OCI-M2 (cell line): Measurements from ENCODE around the gene ARFIP1.
"Not testable (repeated sequence)": the region's sequence is repeated elsewhere in the genome, so short reads cannot be mapped to it uniquely, and the experiment has no call there.

ENCODE experiments used
- DNase-seq: peaks from one replicate; lab custom pipeline; 2025; ENCODE audit not compliant: unreplicated experiment; lab: John Stamatoyannopoulos, UW

ARFIP1 gene

GRCh38 chr4:152836936-152837335, 57.2 kb downstream of the ARFIP1 start:
- DNase-seq, result no peak

- not testable (repeated sequence) for DNase-seq
Observed at GRCh38 chr4:152839729-152840128, 60.0 kb downstream of the ARFIP1 start.

- no peak for DNase-seq
Observed at GRCh38 chr4:152843481-152844090, 63.8 kb downstream of the ARFIP1 start.

GRCh38 chr4:152847376-152847775, 67.6 kb downstream of the ARFIP1 start:
- DNase-seq, result no peak

GRCh38 chr4:152848508-152848907, 68.8 kb downstream of the ARFIP1 start:
- no peak for DNase-seq

GRCh38 chr4:152849350-152849749, 69.6 kb downstream of the ARFIP1 start:
- DNase-seq, result no peak

- no peak for DNase-seq
Observed at GRCh38 chr4:152850377-152850776, 70.6 kb downstream of the ARFIP1 start.

GRCh38 chr4:152851226-152851625, 71.5 kb downstream of the ARFIP1 start:
- no peak for DNase-seq

GRCh38 chr4:152853293-152853692, 73.5 kb downstream of the ARFIP1 start:
- DNase-seq, result no peak

- not testable (repeated sequence) for DNase-seq
Observed at GRCh38 chr4:152854016-152854415, 74.3 kb downstream of the ARFIP1 start.

- DNase-seq, result no peak
Observed at GRCh38 chr4:152856960-152857359, 77.2 kb downstream of the ARFIP1 start.

GRCh38 chr4:152858934-152859333, 79.2 kb downstream of the ARFIP1 start:
- no peak for DNase-seq

- DNase-seq, result no peak
Observed at GRCh38 chr4:152860046-152860445, 80.3 kb downstream of the ARFIP1 start.

- DNase-seq, result no peak
Observed at GRCh38 chr4:152862608-152863007, 82.9 kb downstream of the ARFIP1 start.

- no peak for DNase-seq
Observed at GRCh38 chr4:152864361-152864760, 84.6 kb downstream of the ARFIP1 start.

GRCh38 chr4:152866432-152866993, 86.8 kb downstream of the ARFIP1 start:
- not testable (repeated sequence) for DNase-seq

- DNase-seq, result no peak
Observed at GRCh38 chr4:152870606-152871005, 90.9 kb downstream of the ARFIP1 start.

- no peak for DNase-seq
Observed at GRCh38 chr4:152875261-152875660, 95.5 kb downstream of the ARFIP1 start.

- DNase-seq, result no peak
Observed at GRCh38 chr4:152877868-152878267, 98.1 kb downstream of the ARFIP1 start.

GRCh38 chr4:152880263-152880662, 100.5 kb downstream of the ARFIP1 start:
- no peak for DNase-seq

GRCh38 chr4:152881974-152882373, 102.2 kb downstream of the ARFIP1 start:
- no peak for DNase-seq

- DNase-seq, result no peak
Observed at GRCh38 chr4:152885185-152885584, 105.4 kb downstream of the ARFIP1 start.

- DNase-seq, result no peak
Observed at GRCh38 chr4:152886201-152886600, 106.4 kb downstream of the ARFIP1 start.
